Transverse colon (tissue), 3 donors: ENCODE measurements around the gene DIS3L2.

Experiments used
- POLR2A ChIP-seq: fragments of 450-650 bp; IDR thresholded peaks from one replicate; pipeline ENCODE4 v1.6.1; 2016; ENCODE audit warnings: antibody characterized with exemption, mild to moderate bottlenecking, moderate library complexity
- TF ChIP-seq, protein P1 (sequence below), 5 experiments: fragments of 200-600 bp in 3 of 5; fragments of 450-650 bp in 2 of 5; sonication (generic) in 3 of 5; IDR thresholded peaks; 1 replicate in 2 of 5; 2 replicates in 3 of 5; pipeline ENCODE4 v1.5.1; 2016 to 2017; ENCODE audit warnings: antibody characterized with exemption in 5 of 5, inconsistent platforms in 3 of 5, mild to moderate bottlenecking in 2 of 5, moderate library complexity in 1 of 5

DNA sequence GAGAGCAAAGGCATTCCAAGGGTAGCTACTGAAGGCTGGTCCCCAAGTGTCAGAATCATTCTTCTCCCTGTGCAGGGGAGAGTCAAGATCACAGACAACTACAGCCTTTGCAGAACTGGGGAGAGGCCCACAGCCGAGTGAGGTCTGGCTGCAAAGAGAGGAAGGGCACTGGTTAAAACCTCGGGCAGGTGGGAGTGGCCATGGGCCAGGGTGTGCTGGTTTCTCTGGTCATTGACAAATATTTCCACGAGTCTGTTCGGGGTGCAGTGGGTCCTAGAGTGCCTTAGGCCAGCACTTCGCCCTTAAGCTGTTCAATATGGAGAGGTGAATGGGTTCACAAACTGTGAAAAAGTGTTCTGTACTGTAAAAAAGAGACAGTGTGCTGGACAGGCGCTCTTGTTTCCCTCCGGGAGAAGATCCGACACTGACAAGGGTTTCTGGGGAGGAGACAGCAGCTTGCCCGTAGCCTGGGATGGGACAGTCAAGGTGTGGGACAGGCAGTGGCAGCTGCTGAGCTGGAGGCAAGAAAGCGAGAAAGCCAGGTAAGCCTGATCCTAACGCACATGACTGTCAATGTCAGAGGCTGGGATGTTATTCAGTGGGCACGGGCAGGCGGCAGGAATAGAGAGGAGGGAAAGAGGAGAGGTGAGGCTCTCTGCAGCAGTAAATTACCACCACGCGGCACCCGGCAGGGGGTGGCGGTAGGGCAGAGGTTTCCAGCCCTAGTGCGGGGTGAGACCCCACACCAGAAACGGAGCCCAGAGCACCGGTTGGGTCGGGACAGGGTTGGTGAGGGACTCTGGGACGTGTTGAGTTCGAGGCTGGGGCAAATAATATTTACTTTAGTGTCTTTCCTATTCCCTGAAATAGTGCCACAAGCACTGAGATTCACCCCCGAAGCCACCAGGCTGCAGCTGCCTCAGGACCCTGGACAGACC lies 37.3 kb upstream of the DIS3L2 start:
- TF ChIP-seq, protein P1, sequence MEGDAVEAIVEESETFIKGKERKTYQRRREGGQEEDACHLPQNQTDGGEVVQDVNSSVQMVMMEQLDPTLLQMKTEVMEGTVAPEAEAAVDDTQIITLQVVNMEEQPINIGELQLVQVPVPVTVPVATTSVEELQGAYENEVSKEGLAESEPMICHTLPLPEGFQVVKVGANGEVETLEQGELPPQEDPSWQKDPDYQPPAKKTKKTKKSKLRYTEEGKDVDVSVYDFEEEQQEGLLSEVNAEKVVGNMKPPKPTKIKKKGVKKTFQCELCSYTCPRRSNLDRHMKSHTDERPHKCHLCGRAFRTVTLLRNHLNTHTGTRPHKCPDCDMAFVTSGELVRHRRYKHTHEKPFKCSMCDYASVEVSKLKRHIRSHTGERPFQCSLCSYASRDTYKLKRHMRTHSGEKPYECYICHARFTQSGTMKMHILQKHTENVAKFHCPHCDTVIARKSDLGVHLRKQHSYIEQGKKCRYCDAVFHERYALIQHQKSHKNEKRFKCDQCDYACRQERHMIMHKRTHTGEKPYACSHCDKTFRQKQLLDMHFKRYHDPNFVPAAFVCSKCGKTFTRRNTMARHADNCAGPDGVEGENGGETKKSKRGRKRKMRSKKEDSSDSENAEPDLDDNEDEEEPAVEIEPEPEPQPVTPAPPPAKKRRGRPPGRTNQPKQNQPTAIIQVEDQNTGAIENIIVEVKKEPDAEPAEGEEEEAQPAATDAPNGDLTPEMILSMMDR (IDR thresholded peaks at IDR 0.05), result no peak
- TF ChIP-seq POLR2A, result no peak
